ENCODE data around the gene ANKRD53.

- TF ChIP-seq CEBPB (IDR thresholded peaks at IDR 0.05) (no peak), YY1 (IDR thresholded peaks at IDR 0.05; ENCODE audit: low read depth) (no peak), EP300 (IDR thresholded peaks at IDR 0.05; ENCODE audit: borderline replicate concordance) (no peak), EGR1 (IDR thresholded peaks at IDR 0.05) (no peak), REST (IDR thresholded peaks at IDR 0.05; ENCODE audit: low read depth) (no peak), TAF1 (IDR thresholded peaks at IDR 0.05; ENCODE audit: low read depth) (no peak), NFIC (IDR thresholded peaks at IDR 0.05) (no peak), MAX (IDR thresholded peaks at IDR 0.05) (no peak), USF1 (IDR thresholded peaks at IDR 0.05) (no peak)
Measured at GRCh38 chr2:70937866-70938585, 40.4 kb upstream of the ANKRD53 start.

Data from Ishikawa (cell line).